CD4-positive, CD25-positive, alpha-beta regulatory T cell (primary cell): ENCODE data around the gene ZNF597. TPM values are rescaled to one million over a fixed set of nuclear protein-coding genes. Genes with fewer than 3 reads are reported as not detected.
A peak's percentile ranks its signal among the peaks of the same experiment; 100 is the strongest.

Source experiments
- ATAC-seq, 2 donors: fragments of 150-1000 bp; cut with Tn5 transposase; one replicate each; pipeline ENCODE4 v1.10.0; 2021; ENCODE audit warnings: low read depth in 2 of 2, moderate number of reproducible peaks in 2 of 2, moderate library complexity in 1 of 2
- DNase-seq, 3 donors: peaks; one replicate each; pipeline versions ENCODE4 v3.0.0 to v3.0.0-alpha.2; 2012 to 2022; ENCODE audit warnings: mixed read lengths in 1 of 3
- H3K27ac ChIP-seq: one replicate; pipeline ENCODE4 v1.7.0; 2013; ENCODE audit warnings: mild to moderate bottlenecking, low read length; ENCODE audit not compliant: insufficient read depth, poor library complexity, severe bottlenecking
- H3K27me3 ChIP-seq: one replicate; pipeline ENCODE4 v1.7.0; 2013; ENCODE audit warnings: low read length; ENCODE audit not compliant: control insufficient read depth, insufficient read depth
- H3K36me3 ChIP-seq: one replicate; pipeline ENCODE4 v1.7.0; 2013; ENCODE audit warnings: mild to moderate bottlenecking, low read length, moderate library complexity; ENCODE audit not compliant: control insufficient read depth, insufficient read depth
- H3K4me1 ChIP-seq: 2 replicates; pipeline ENCODE4 v1.7.0; 2013; ENCODE audit warnings: mild to moderate bottlenecking, low read length; ENCODE audit not compliant: insufficient read depth, control insufficient read depth, poor library complexity, severe bottlenecking
- H3K4me3 ChIP-seq: one replicate; pipeline ENCODE4 v1.7.0; 2013; ENCODE audit warnings: low read depth, mild to moderate bottlenecking, low read length, moderate library complexity
- H3K9me3 ChIP-seq, 2 experiments: 1 replicate in 1 of 2; 2 replicates in 1 of 2; pipeline ENCODE4 v1.7.0; 2013; ENCODE audit warnings: low read length in 2 of 2, mild to moderate bottlenecking in 1 of 2, moderate library complexity in 1 of 2; ENCODE audit not compliant: control insufficient read depth in 2 of 2
- H3K27ac Mint-ChIP-seq, 3 donors: one replicate each; pipeline ENCODE4 v1.8.0; 2020 to 2022; ENCODE audit warnings: mild to moderate bottlenecking in 3 of 3, mixed read lengths in 3 of 3, moderate library complexity in 2 of 3
- H3K27me3 Mint-ChIP-seq: one replicate; pipeline ENCODE4 v1.8.0; 2022; ENCODE audit warnings: mild to moderate bottlenecking, mixed read lengths
- H3K36me3 Mint-ChIP-seq: one replicate; pipeline ENCODE4 v1.8.0; 2020; ENCODE audit warnings: mixed read lengths
- H3K4me1 Mint-ChIP-seq, 4 donors: one replicate each; pipeline ENCODE4 v1.8.0; 2020 to 2022; ENCODE audit warnings: mixed read lengths in 4 of 4, mild to moderate bottlenecking in 1 of 4
- H3K4me3 Mint-ChIP-seq, 4 donors: one replicate each; pipeline ENCODE4 v1.8.0; 2020 to 2022; ENCODE audit warnings: mild to moderate bottlenecking in 4 of 4, mixed read lengths in 4 of 4, moderate library complexity in 3 of 4
- H3K9me3 Mint-ChIP-seq, 7 donors: one replicate each; pipeline ENCODE4 v1.8.0; 2020 to 2022; ENCODE audit warnings: mixed read lengths in 7 of 7, mild to moderate bottlenecking in 3 of 7, moderate library complexity in 2 of 7
- polyA plus RNA-seq, 4 donors: library from polyadenylated mRNA; unstranded; fragments of 300-500 nt; fragmentation: Illumina TruSeq; gene quantifications; one replicate each; pipeline ENCODE4 v1.2.3, GENCODE V29; 2021
- total RNA-seq: library from RNA; stranded (reverse); gene quantifications from one replicate; pipeline ENCODE4 v1.2.3, GENCODE V29; 2022

ZNF597 gene
- total and polyA plus RNA-seq, 5 donors from 2014 or later = 1.5 to 4.7 (median 2.0) TPM

- Mint-ChIP-seq H3K36me3 (peaks cover 9% of the 10 kb centered on the region), H3K27me3 (peaks cover 10% of the 10 kb centered on the region), H3K27ac (peak overlapping the region in 2 of 3 donors; percentile 8 to 90), H3K9me3 (peaks cover 0 to 10% (median 3%) of the 10 kb centered on the region in 7 donors), H3K4me3 (peak overlapping the region in 3 of 4 donors; percentile 42 to 73 (median 63)), H3K4me1 (peaks cover 9 to 32% (median 19%) of the 10 kb centered on the region in 4 donors)
- Histone ChIP-seq H3K4me1 (no peaks in the 10 kb centered on the region), H3K27me3 (no peaks in the 10 kb centered on the region), H3K4me3 (peak overlapping the region; percentile 51), H3K36me3 (peaks cover 11% of the 10 kb centered on the region), H3K27ac (no peak overlapping the region), H3K9me3 (peaks cover 0 to 5% of the 10 kb centered on the region in 2 experiments)
- DNase-seq = peak; percentile 6 to 79 (median 58)
- ATAC-seq = peak; percentile 70 to 76
Observed at GRCh38 chr16:3431779-3432219, 11.5 kb downstream of the ZNF597 start.

GRCh38 chr16:3413730-3414379 is 29.4 kb downstream of the ZNF597 start:
- H3K27ac Mint-ChIP-seq = no peak overlapping the region
- no peaks in the 10 kb centered on the region for H3K27me3 ChIP-seq
- H3K4me1 Mint-ChIP-seq = no peaks in the 10 kb centered on the region

GRCh38 chr16:3408561-3409197 is 34.6 kb downstream of the ZNF597 start:
- H3K4me1 ChIP-seq = no peaks in the 10 kb centered on the region
- peaks cover 49% of the 10 kb centered on the region for H3K36me3 ChIP-seq
- no peaks in the 10 kb centered on the region for H3K27me3 ChIP-seq
- Mint-ChIP-seq H3K4me3 (peak overlapping the region in 1 of 4 donors; percentile 85), H3K4me1 (peaks cover 0 to 13% (median 2%) of the 10 kb centered on the region in 4 donors), H3K36me3 (peaks cover 44% of the 10 kb centered on the region), H3K27ac (no peak overlapping the region), H3K9me3 (peaks cover 3 to 74% (median 20%) of the 10 kb centered on the region in 7 donors), H3K27me3 (no peaks in the 10 kb centered on the region)
- DNase-seq (no peak), ATAC-seq (no peak)
- H3K27ac ChIP-seq = no peak overlapping the region
- H3K4me3 ChIP-seq = no peak overlapping the region
- H3K9me3 ChIP-seq = peaks cover 77 to 93% of the 10 kb centered on the region in 2 experiments

More at GRCh38 chr16:3413730-3414379, 29.4 kb downstream of the ZNF597 start:
- Mint-ChIP-seq H3K4me3 (no peak overlapping the region), H3K36me3 (peaks cover 4% of the 10 kb centered on the region), H3K27me3 (peaks cover 4% of the 10 kb centered on the region), H3K9me3 (peaks cover 4 to 63% (median 25%) of the 10 kb centered on the region in 7 donors)
- peaks cover 36 to 56% of the 10 kb centered on the region in 2 experiments for H3K9me3 ChIP-seq
- H3K4me1 ChIP-seq = no peaks in the 10 kb centered on the region
- no peaks in the 10 kb centered on the region for H3K36me3 ChIP-seq
- H3K4me3 ChIP-seq = no peak overlapping the region
- DNase-seq (no peak), ATAC-seq (no peak)
- H3K27ac ChIP-seq = no peak overlapping the region

DNA sequence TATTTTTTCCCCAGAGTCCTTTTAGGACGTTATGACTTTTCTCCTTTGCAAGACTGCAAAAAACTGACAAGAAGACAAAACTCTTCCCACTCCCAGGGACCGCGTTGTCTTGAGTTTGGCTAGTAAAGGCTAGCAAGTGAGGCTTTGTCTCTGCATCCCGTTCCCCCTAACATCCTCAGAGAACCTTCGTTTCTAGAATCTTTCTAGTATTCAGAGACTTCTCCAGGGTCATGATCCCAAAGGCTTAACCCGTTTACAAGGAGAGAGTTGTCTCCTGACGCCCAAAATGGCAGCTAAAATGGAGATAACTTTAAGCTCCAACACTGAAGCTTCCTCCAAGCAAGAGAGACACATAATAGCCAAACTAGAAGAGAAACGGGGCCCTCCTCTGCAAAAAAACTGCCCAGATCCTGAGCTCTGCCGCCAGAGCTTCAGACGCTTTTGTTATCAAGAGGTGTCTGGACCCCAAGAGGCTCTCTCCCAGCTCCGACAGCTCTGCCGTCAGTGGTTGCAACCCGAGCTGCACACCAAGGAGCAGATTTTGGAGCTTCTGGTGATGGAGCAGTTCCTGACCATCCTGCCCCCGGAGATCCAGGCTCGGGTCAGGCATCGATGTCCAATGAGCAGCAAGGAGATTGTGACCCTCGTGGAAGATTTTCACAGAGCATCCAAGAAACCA is 41.4 kb downstream of the ZNF597 start:
- Mint-ChIP-seq H3K9me3 (peaks cover 0 to 29% (median 14%) of the 10 kb centered on the region in 7 donors), H3K27me3 (no peaks in the 10 kb centered on the region), H3K27ac (peak overlapping the region; percentile 71 to 83 (median 82)), H3K36me3 (peaks cover 46% of the 10 kb centered on the region), H3K4me1 (peaks cover 5 to 60% (median 29%) of the 10 kb centered on the region in 4 donors), H3K4me3 (peak overlapping the region; percentile 93 to 96 (median 94))
- DNase-seq (no peak), ATAC-seq (no peak)
- H3K4me3 ChIP-seq = peak overlapping the region; percentile 92
- peaks cover 48% of the 10 kb centered on the region for H3K36me3 ChIP-seq
- peak overlapping the region; percentile 85 for H3K27ac ChIP-seq
- peaks cover 38 to 41% of the 10 kb centered on the region in 2 experiments for H3K9me3 ChIP-seq
- no peaks in the 10 kb centered on the region for H3K27me3 ChIP-seq
- H3K4me1 ChIP-seq = peaks cover 24% of the 10 kb centered on the region

DNA sequence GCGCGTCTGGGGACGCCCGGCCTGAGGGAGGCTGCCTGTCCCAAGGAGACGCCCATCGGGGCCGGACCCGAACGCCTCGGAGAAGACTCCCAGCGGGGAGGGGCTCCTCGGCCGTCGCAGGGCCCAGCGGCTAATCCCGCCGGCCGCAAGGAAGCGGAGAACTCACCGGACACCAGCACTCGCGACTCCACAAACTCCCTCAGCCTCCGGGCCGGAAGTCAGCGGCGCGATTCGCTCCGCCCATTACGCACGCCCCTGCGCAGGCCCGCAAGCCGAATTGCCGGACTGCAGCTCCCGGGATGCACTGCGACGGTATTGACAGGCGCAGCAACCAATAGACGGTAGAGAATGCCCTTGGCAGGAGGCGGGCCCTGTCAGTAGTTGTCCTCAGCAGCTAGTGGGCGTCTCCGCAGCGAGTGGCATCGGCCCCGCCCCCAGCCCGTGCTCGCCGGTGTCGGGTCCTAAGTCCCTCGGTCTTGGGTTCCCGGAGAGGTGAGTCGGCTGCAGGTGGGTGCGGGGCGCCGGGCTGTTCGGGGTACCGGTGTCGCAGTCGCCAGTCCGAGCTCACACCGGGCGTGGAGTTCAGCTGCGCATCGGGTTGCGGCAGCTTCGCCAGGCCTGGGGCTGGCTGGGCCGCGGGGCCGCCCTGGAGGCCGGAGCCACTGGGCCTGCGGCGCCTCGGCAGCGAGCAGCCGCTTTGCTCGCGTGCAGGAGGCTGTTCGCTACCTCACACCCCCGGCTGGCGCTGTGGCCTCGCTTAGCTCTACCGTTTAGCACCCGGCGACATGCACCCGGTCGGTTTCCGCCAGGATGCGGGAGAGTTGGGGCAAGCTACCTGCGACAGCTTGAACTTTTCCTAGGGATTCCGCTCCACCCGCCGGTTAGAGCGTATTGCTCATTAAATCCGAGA is 42.3 kb downstream of the ZNF597 start, which contains the start of the genes ZNF174 and ZSCAN32:
Gene ZNF174 (plus strand): TSS at position 437 of the 910 bp plus-strand sequence. CDS start 790 bp downstream, outside the sequence.
Gene ZSCAN32 (minus strand): TSS at position 226 of the 910 bp plus-strand sequence. CDS start 3,447 bp downstream, outside the sequence.
- Mint-ChIP-seq H3K4me1 (peaks cover 11 to 64% (median 36%) of the 10 kb centered on the region in 4 donors), H3K27me3 (no peaks in the 10 kb centered on the region), H3K27ac (peak within 1 kb of the TSS; percentile 83 to 92 (median 89)), H3K36me3 (peaks cover 46% of the 10 kb centered on the region), H3K9me3 (peaks cover 0 to 28% (median 15%) of the 10 kb centered on the region in 7 donors), H3K4me3 (peak within 1 kb of the TSS; percentile 93 to 96 (median 94))
- DNase-seq (peak; percentile 98 to 100 (median 99)), ATAC-seq (peak; percentile 98 to 99)
- peaks cover 24% of the 10 kb centered on the region for H3K4me1 ChIP-seq
- H3K4me3 ChIP-seq = peak within 1 kb of the TSS; percentile 92
- H3K27me3 ChIP-seq = no peaks in the 10 kb centered on the region
- H3K36me3 ChIP-seq = peaks cover 48% of the 10 kb centered on the region
- peaks cover 37 to 41% of the 10 kb centered on the region in 2 experiments for H3K9me3 ChIP-seq
- H3K27ac ChIP-seq = peak within 1 kb of the TSS; percentile 85

DNA sequence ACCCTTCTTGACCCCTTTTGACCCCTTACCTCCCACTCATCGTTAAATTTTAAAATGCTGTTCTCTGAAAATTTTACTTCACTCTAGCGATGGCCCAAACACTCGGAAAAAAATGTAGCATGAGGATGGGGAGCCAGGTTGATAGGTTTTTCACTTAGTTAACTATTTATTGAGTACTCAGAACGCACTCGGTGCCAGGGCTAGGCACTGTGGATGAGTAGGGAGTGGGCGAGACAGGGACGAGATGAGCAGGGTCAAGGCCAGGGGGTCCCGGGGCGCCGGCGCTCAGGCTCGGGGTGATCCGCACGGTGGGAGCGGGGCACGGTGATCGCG is 42.9 kb downstream of the ZNF597 start:
- Histone ChIP-seq H3K4me3 (peak overlapping the region; percentile 92), H3K36me3 (peaks cover 48% of the 10 kb centered on the region), H3K4me1 (peaks cover 24% of the 10 kb centered on the region), H3K27ac (peak overlapping the region; percentile 85), H3K9me3 (peaks cover 34 to 41% of the 10 kb centered on the region in 2 experiments), H3K27me3 (no peaks in the 10 kb centered on the region)
- DNase-seq = no peak
- ATAC-seq = no peak
- Mint-ChIP-seq H3K4me1 (peaks cover 11 to 68% (median 39%) of the 10 kb centered on the region in 4 donors), H3K36me3 (peaks cover 45% of the 10 kb centered on the region), H3K27me3 (no peaks in the 10 kb centered on the region), H3K9me3 (peaks cover 0 to 27% (median 16%) of the 10 kb centered on the region in 7 donors), H3K4me3 (peak overlapping the region; percentile 93 to 96 (median 94)), H3K27ac (peak overlapping the region; percentile 82 to 92 (median 83))
